CD4-positive, alpha-beta T cell treated with Interleukin-12 subunit alpha and Interleukin-12 subunit beta, for 1 hour (primary cell): Measurements from ENCODE around the gene PLEKHA6.

Experiments used
- DNase-seq: peaks from one replicate; pipeline ENCODE4 v3.0.0-alpha.2; 2020

The PLEKHA6 gene

GRCh38 chr1:204382714-204383083 lies 23.0 kb upstream of the PLEKHA6 start:
- DNase-seq, result no peak

GRCh38 chr1:204380293-204380831 lies 20.6 kb upstream of the PLEKHA6 start:
- no peak for DNase-seq

- DNase-seq, result peak; percentile 46
Measured at GRCh38 chr1:204377800-204378668, 18.3 kb upstream of the PLEKHA6 start.

- DNase-seq, result no peak
Measured at GRCh38 chr1:204376919-204377799, 17.4 kb upstream of the PLEKHA6 start.

GRCh38 chr1:204376465-204376864 lies 16.7 kb upstream of the PLEKHA6 start:
- DNase-seq, result no peak

- no peak for DNase-seq
Measured at GRCh38 chr1:204373911-204374310, 14.2 kb upstream of the PLEKHA6 start.

- no peak for DNase-seq
Measured at GRCh38 chr1:204370176-204370575, 10.4 kb upstream of the PLEKHA6 start.

GRCh38 chr1:204368996-204369726 lies 9.4 kb upstream of the PLEKHA6 start:
- DNase-seq, result no peak

GRCh38 chr1:204367956-204368355 lies 8.2 kb upstream of the PLEKHA6 start:
- DNase-seq, result no peak

GRCh38 chr1:204367193-204367858 lies 7.6 kb upstream of the PLEKHA6 start:
- no peak for DNase-seq

GRCh38 chr1:204366759-204367158 lies 7.0 kb upstream of the PLEKHA6 start:
- DNase-seq, result no peak

- DNase-seq, result peak; percentile 83
Measured at GRCh38 chr1:204363335-204364114, 3.8 kb upstream of the PLEKHA6 start.

GRCh38 chr1:204362984-204363334 lies 3.2 kb upstream of the PLEKHA6 start:
- DNase-seq, result no peak

- DNase-seq, result no peak
Measured at GRCh38 chr1:204361781-204362180, 2.1 kb upstream of the PLEKHA6 start.

- DNase-seq, result no peak
Measured at GRCh38 chr1:204361341-204361771, 1.6 kb upstream of the PLEKHA6 start.

- no peak for DNase-seq
Measured at GRCh38 chr1:204360314-204360713, 585 bp upstream of the PLEKHA6 start.

- no peak for DNase-seq
Measured at GRCh38 chr1:204359131-204359473, 627 bp downstream of the PLEKHA6 start.

- DNase-seq, result no peak
Measured at GRCh38 chr1:204358605-204359004, 1.1 kb downstream of the PLEKHA6 start.

GRCh38 chr1:204357551-204358490 lies 1.9 kb downstream of the PLEKHA6 start:
- DNase-seq, result no peak

- no peak for DNase-seq
Measured at GRCh38 chr1:204356997-204357396, 2.7 kb downstream of the PLEKHA6 start.

GRCh38 chr1:204355913-204356312 lies 3.8 kb downstream of the PLEKHA6 start:
- no peak for DNase-seq
